ENCODE measurements around the gene MYRF. TPM values are rescaled to one million over a fixed set of nuclear protein-coding genes. Genes with fewer than 3 reads are reported as not detected.

Gene MYRF
- total and polyA plus RNA-seq, 2 of the 13 experiments (the other 11 are each of a cell fraction or from before 2014, with no cell fraction given), result 10.2 to 25.9 TPM

DNA sequence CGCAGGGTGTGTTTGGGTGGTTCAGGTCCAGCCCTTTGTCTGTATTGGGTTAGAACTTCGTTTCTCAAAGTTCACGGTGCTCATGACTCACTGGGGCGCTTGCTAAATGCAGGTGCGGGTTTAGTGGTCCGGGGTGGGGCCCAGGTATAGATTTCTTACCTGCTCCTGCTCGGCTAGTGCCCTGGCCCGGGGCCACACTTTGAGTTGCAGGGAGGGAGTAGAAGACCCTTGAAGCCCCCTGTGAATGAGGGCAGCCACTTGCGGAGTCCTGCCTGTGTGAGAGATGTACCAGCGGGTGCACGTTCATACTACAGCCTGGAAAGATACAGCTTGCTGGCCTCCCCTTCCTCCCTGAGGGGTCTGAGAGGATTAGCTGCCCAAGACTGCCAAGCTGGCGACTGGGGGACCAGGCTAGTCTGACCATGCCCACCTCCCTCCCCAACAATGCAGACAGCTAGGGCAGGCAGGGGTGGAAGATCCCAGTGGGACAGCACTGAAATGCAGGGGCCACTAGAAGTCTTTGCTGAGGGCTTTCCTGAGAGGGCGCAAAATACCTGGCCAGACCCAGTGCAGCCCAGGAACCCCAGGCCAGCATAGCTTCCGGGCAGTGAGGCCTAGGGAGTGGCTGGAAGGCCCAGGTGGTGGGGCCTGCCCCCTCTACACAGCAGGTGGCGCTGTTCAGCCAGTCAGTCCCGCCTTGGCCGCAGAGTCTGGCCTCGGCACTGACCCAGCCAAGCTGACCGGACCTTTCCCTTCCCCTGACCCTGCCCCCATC, 5.1 kb upstream of the MYRF start (continued):
- TF ChIP-seq ZNF678 (CRISPR knock-in tag; IDR thresholded peaks at IDR 0.05) (0 out of 2 replicates have a peak, but pooled peaks have one; percentile 35), XRCC5 (optimal IDR thresholded peaks at IDR 0.05; ENCODE audit: low read length) (peak; percentile 79), HDAC1 (CRISPR knock-in tag; IDR thresholded peaks at IDR 0.05) (no peak), NFIB (CRISPR knock-in tag; IDR thresholded peaks at IDR 0.05; ENCODE audit: borderline replicate concordance) (0 out of 2 replicates have a peak, but pooled peaks have one; percentile 57), NCOA2 (CRISPR knock-in tag; IDR thresholded peaks at IDR 0.05) (peak; percentile 38; the same call in 1 of the 2 replicates), DR1 (CRISPR knock-in tag; IDR thresholded peaks at IDR 0.05) (no peak), ZFP62 (CRISPR knock-in tag; IDR thresholded peaks at IDR 0.05) (no peak), KAT2B (IDR thresholded peaks at IDR 0.05; ENCODE audit: borderline replicate concordance, low read depth, low read length) (no peak), NAIF1 (CRISPR knock-in tag; IDR thresholded peaks at IDR 0.05; ENCODE audit: borderline replicate concordance) (no peak)
- TF ChIP-seq, protein P1, sequence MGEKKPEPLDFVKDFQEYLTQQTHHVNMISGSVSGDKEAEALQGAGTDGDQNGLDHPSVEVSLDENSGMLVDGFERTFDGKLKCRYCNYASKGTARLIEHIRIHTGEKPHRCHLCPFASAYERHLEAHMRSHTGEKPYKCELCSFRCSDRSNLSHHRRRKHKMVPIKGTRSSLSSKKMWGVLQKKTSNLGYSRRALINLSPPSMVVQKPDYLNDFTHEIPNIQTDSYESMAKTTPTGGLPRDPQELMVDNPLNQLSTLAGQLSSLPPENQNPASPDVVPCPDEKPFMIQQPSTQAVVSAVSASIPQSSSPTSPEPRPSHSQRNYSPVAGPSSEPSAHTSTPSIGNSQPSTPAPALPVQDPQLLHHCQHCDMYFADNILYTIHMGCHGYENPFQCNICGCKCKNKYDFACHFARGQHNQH (CRISPR knock-in tag; IDR thresholded peaks at IDR 0.05), result peak; percentile 81
- TF ChIP-seq, protein P2, sequence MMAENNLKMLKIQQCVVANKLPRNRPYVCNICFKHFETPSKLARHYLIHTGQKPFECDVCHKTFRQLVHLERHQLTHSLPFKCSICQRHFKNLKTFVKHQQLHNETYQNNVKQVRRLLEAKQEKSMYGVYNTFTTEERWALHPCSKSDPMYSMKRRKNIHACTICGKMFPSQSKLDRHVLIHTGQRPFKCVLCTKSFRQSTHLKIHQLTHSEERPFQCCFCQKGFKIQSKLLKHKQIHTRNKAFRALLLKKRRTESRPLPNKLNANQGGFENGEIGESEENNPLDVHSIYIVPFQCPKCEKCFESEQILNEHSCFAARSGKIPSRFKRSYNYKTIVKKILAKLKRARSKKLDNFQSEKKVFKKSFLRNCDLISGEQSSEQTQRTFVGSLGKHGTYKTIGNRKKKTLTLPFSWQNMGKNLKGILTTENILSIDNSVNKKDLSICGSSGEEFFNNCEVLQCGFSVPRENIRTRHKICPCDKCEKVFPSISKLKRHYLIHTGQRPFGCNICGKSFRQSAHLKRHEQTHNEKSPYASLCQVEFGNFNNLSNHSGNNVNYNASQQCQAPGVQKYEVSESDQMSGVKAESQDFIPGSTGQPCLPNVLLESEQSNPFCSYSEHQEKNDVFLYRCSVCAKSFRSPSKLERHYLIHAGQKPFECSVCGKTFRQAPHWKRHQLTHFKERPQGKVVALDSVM (CRISPR knock-in tag; IDR thresholded peaks at IDR 0.05), result peak; percentile 65; the same call in 1 of the 2 replicates
- TF ChIP-seq, protein P3, sequence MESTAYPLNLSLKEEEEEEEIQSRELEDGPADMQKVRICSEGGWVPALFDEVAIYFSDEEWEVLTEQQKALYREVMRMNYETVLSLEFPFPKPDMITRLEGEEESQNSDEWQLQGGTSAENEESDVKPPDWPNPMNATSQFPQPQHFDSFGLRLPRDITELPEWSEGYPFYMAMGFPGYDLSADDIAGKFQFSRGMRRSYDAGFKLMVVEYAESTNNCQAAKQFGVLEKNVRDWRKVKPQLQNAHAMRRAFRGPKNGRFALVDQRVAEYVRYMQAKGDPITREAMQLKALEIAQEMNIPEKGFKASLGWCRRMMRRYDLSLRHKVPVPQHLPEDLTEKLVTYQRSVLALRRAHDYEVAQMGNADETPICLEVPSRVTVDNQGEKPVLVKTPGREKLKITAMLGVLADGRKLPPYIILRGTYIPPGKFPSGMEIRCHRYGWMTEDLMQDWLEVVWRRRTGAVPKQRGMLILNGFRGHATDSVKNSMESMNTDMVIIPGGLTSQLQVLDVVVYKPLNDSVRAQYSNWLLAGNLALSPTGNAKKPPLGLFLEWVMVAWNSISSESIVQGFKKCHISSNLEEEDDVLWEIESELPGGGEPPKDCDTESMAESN (CRISPR knock-in tag; conservative IDR thresholded peaks at IDR 0.05), result 0 out of 2 replicates have a peak, but pooled peaks have one; percentile 27
- TF ChIP-seq, protein P4, sequence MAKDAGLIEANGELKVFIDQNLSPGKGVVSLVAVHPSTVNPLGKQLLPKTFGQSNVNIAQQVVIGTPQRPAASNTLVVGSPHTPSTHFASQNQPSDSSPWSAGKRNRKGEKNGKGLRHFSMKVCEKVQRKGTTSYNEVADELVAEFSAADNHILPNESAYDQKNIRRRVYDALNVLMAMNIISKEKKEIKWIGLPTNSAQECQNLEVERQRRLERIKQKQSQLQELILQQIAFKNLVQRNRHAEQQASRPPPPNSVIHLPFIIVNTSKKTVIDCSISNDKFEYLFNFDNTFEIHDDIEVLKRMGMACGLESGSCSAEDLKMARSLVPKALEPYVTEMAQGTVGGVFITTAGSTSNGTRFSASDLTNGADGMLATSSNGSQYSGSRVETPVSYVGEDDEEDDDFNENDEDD (CRISPR knock-in tag; IDR thresholded peaks at IDR 0.05; ENCODE audit: borderline replicate concordance), result peak; percentile 67; the same call in 1 of the 2 replicates
- TF ChIP-seq, protein P5, sequence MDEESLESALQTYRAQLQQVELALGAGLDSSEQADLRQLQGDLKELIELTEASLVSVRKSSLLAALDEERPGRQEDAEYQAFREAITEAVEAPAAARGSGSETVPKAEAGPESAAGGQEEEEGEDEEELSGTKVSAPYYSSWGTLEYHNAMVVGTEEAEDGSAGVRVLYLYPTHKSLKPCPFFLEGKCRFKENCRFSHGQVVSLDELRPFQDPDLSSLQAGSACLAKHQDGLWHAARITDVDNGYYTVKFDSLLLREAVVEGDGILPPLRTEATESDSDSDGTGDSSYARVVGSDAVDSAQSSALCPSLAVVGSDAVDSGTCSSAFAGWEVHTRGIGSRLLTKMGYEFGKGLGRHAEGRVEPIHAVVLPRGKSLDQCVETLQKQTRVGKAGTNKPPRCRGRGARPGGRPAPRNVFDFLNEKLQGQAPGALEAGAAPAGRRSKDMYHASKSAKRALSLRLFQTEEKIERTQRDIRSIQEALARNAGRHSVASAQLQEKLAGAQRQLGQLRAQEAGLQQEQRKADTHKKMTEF (CRISPR knock-in tag; IDR thresholded peaks at IDR 0.05), result peak; percentile 65; the same call in 1 of the 2 replicates
- TF ChIP-seq, protein P6, sequence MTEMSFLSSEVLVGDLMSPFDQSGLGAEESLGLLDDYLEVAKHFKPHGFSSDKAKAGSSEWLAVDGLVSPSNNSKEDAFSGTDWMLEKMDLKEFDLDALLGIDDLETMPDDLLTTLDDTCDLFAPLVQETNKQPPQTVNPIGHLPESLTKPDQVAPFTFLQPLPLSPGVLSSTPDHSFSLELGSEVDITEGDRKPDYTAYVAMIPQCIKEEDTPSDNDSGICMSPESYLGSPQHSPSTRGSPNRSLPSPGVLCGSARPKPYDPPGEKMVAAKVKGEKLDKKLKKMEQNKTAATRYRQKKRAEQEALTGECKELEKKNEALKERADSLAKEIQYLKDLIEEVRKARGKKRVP (CRISPR knock-in tag; IDR thresholded peaks at IDR 0.05), result no peak

Measured in HepG2 (cell line).